Smooth muscle cell (in vitro differentiated cells): ENCODE results near the gene OXTR. TPM values are rescaled to one million over a fixed set of nuclear protein-coding genes. Genes with fewer than 3 reads are reported as not detected.

Source experiments
- DNase-seq: peaks from one replicate; lab custom pipeline; 2025; ENCODE audit not compliant: unreplicated experiment; lab: John Stamatoyannopoulos, UW
- H2AFZ ChIP-seq: fragments of 200-600 bp; sonication (generic); 2 replicates; pipeline ENCODE4 v1.6.0; 2016; ENCODE audit warnings: antibody characterized with exemption, low read depth, mild to moderate bottlenecking
- H3F3A ChIP-seq: fragments of 200-600 bp; sonication (generic); 2 replicates; pipeline ENCODE4 v1.6.0; 2017; ENCODE audit warnings: antibody characterized with exemption, low read depth
- H3K27ac ChIP-seq: fragments of 200-600 bp; sonication (generic); 2 replicates; pipeline ENCODE4 v1.5.1; 2016; ENCODE audit warnings: low read depth, mild to moderate bottlenecking
- H3K27me3 ChIP-seq: fragments of 200-600 bp; sonication (generic); 2 replicates; pipeline ENCODE4 v1.6.1; 2016; ENCODE audit warnings: low read depth, mild to moderate bottlenecking
- H3K36me3 ChIP-seq: fragments of 200-600 bp; sonication (generic); 2 replicates; pipeline ENCODE4 v1.5.1; 2016; ENCODE audit warnings: low read depth
- H3K4me1 ChIP-seq: fragments of 200-600 bp; sonication (generic); 2 replicates; pipeline ENCODE4 v1.5.1; 2016; ENCODE audit warnings: low read depth
- H3K4me2 ChIP-seq: fragments of 200-600 bp; sonication (generic); 2 replicates; pipeline ENCODE4 v1.6.0; 2016; ENCODE audit warnings: mild to moderate bottlenecking
- H3K4me3 ChIP-seq: fragments of 200-600 bp; sonication (generic); 2 replicates; pipeline ENCODE4 v1.5.1; 2016; ENCODE audit warnings: mild to moderate bottlenecking
- H3K79me2 ChIP-seq: fragments of 200-600 bp; sonication (generic); 2 replicates; pipeline ENCODE4 v1.6.0; 2016; ENCODE audit warnings: low read depth, mild to moderate bottlenecking
- H3K9ac ChIP-seq: fragments of 200-600 bp; sonication (generic); 2 replicates; pipeline ENCODE4 v1.6.0; 2016; ENCODE audit warnings: low read depth
- H3K9me3 ChIP-seq: fragments of 200-600 bp; sonication (generic); replicated peaks from 2 replicates; pipeline ENCODE4 v1.5.1; 2016; ENCODE audit warnings: low read depth
- H4K20me1 ChIP-seq: fragments of 200-600 bp; sonication (generic); 2 replicates; pipeline ENCODE4 v1.6.0; 2016; ENCODE audit warnings: low read depth
- CTCF ChIP-seq: fragments of 200-600 bp; sonication (generic); IDR thresholded peaks from 2 replicates; pipeline ENCODE4 v1.5.1; 2017; ENCODE audit warnings: borderline replicate concordance, mild to moderate bottlenecking, antibody characterized with exemption; ENCODE audit not compliant: insufficient read depth, poor library complexity, severe bottlenecking
- WGBS: methylation state at CpG from one replicate; pipeline ENCODE4 v1.1.7; 2016; ENCODE audit warnings: low lambda C conversion rate; 5-methylcytosine and 5-hydroxymethylcytosine counted together
- polyA plus RNA-seq: library from polyadenylated mRNA; unstranded; fragments of >200 nt; fragmentation: Nextera tagmentation; extraction: Ambion mirVana; gene quantifications from 2 replicates; pipeline ENCODE4 v1.2.1, GENCODE V29; 2016
- total RNA-seq: library from RNA; depleted of rRNA; stranded (reverse); fragments of >200 nt; gene quantifications from 2 replicates; pipeline ENCODE4 v1.2.3, GENCODE V29; 2014

Gene OXTR
- total and polyA plus RNA-seq, 2 experiments from 2014 or later = 0.54 to 1.1 TPM

GRCh38 chr3:8776406-8776805 lies 7.0 kb upstream of the OXTR start:
- Histone ChIP-seq H3K9ac (no peak overlapping the region), H4K20me1 (no peaks in the 10 kb centered on the region), H3K4me3 (no peak overlapping the region), H3K27ac (no peak overlapping the region), H3K27me3 (peaks cover 3% of the 10 kb centered on the region), H3K4me2 (no peak overlapping the region), H3K9me3 (no peaks in the 10 kb centered on the region), H3K36me3 (no peaks in the 10 kb centered on the region), H3K4me1 (no peaks in the 10 kb centered on the region), H2AFZ (no peak overlapping the region), H3F3A (no peaks in the 10 kb centered on the region), H3K79me2 (no peaks in the 10 kb centered on the region)
- TF ChIP-seq CTCF = no peak
- no peak for DNase-seq
- WGBS = 80% methylated on average over 4 of the region's 4 CpGs

GRCh38 chr3:8775602-8776001 lies 6.2 kb upstream of the OXTR start:
- Histone ChIP-seq H4K20me1 (no peaks in the 10 kb centered on the region), H2AFZ (no peak overlapping the region), H3K36me3 (no peaks in the 10 kb centered on the region), H3K27me3 (peaks cover 3% of the 10 kb centered on the region), H3K9ac (no peak overlapping the region), H3K4me1 (no peaks in the 10 kb centered on the region), H3K4me3 (no peak overlapping the region), H3F3A (no peaks in the 10 kb centered on the region), H3K4me2 (no peak overlapping the region), H3K27ac (no peak overlapping the region), H3K79me2 (no peaks in the 10 kb centered on the region), H3K9me3 (no peaks in the 10 kb centered on the region)
- no peak for DNase-seq
- 83% methylated on average over 6 of the region's 6 CpGs for WGBS
- TF ChIP-seq CTCF = no peak

- no peak for TF ChIP-seq CTCF
- Histone ChIP-seq H3K4me2 (no peak overlapping the region), H3K79me2 (no peaks in the 10 kb centered on the region), H3K9ac (no peak overlapping the region), H3K9me3 (no peaks in the 10 kb centered on the region), H3K4me1 (no peaks in the 10 kb centered on the region), H3K27me3 (peaks cover 2% of the 10 kb centered on the region), H4K20me1 (no peaks in the 10 kb centered on the region), H2AFZ (no peak overlapping the region), H3K4me3 (no peak overlapping the region), H3F3A (no peaks in the 10 kb centered on the region), H3K36me3 (no peaks in the 10 kb centered on the region), H3K27ac (no peak overlapping the region)
- no peak for DNase-seq
- WGBS = 68% methylated on average over 5 of the region's 5 CpGs
These were observed 5.8 kb upstream of the OXTR start for GRCh38 chr3:8775181-8775580.

- H3K79me2 ChIP-seq = no peaks in the 10 kb centered on the region
- H2AFZ ChIP-seq = no peak overlapping the region
- H3K4me2 ChIP-seq = no peak overlapping the region
- no peaks in the 10 kb centered on the region for H3F3A ChIP-seq
- WGBS = 97% methylated on average over 5 of the region's 5 CpGs
- no peaks in the 10 kb centered on the region for H3K9me3 ChIP-seq
- no peak overlapping the region for H3K4me3 ChIP-seq
- DNase-seq = no peak
- no peaks in the 10 kb centered on the region for H3K4me1 ChIP-seq
- TF ChIP-seq CTCF = no peak
- no peaks in the 10 kb centered on the region for H4K20me1 ChIP-seq
- H3K27ac ChIP-seq = no peak overlapping the region
- no peak overlapping the region for H3K9ac ChIP-seq
- H3K27me3 ChIP-seq = peaks cover 2% of the 10 kb centered on the region
- H3K36me3 ChIP-seq = no peaks in the 10 kb centered on the region
These were observed 4.6 kb upstream of the OXTR start for GRCh38 chr3:8773941-8774542.
